B cell (primary cell): ENCODE measurements around the gene KRTAP20-3.

ENCODE experiments used
- EZH2 ChIP-seq: IDR thresholded peaks from 2 replicates; pipeline ENCODE4 v1.6.1; 2012; ENCODE audit warnings: borderline replicate concordance, low read depth, mild to moderate bottlenecking, moderate library complexity, low read length; ENCODE audit not compliant: insufficient read depth, poor library complexity, severe bottlenecking
- TF ChIP-seq, protein P1 (sequence below): fragments of 200-600 bp; IDR thresholded peaks from one replicate; pipeline ENCODE4 v1.8.0; 2022; ENCODE audit warnings: antibody characterized with exemption, mild to moderate bottlenecking

DNA sequence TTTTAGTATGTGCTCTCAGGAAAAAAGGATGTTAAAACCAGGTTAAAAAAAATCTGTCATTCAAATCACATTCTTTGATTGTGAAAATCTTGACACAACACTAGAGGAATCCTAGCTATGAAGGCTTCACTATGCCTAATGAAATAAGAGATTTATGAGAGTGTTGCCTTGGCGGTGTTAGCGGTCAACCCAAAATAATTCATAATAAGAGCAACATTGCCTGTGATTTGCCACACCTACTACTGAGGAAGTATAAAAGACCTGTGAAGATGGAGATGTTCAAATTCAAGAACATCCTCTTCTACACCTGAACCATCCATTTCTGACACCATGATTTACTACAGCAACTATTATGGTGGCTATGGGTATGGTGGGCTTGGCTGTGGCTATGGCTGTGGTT, 26.5 kb upstream of the KRTAP20-3 start, which contains the start of gene KRTAP20-1:
- TF ChIP-seq, protein P1, sequence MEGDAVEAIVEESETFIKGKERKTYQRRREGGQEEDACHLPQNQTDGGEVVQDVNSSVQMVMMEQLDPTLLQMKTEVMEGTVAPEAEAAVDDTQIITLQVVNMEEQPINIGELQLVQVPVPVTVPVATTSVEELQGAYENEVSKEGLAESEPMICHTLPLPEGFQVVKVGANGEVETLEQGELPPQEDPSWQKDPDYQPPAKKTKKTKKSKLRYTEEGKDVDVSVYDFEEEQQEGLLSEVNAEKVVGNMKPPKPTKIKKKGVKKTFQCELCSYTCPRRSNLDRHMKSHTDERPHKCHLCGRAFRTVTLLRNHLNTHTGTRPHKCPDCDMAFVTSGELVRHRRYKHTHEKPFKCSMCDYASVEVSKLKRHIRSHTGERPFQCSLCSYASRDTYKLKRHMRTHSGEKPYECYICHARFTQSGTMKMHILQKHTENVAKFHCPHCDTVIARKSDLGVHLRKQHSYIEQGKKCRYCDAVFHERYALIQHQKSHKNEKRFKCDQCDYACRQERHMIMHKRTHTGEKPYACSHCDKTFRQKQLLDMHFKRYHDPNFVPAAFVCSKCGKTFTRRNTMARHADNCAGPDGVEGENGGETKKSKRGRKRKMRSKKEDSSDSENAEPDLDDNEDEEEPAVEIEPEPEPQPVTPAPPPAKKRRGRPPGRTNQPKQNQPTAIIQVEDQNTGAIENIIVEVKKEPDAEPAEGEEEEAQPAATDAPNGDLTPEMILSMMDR: no peak
- no peak for TF ChIP-seq EZH2
